ENCODE data around the gene HDGF. TPM values are rescaled to one million over a fixed set of nuclear protein-coding genes. Genes with fewer than 3 reads are reported as not detected.

Gene HDGF
- total and polyA plus RNA-seq, 2 of the 8 experiments (the other 6 are each of a cell fraction or from before 2014, with no cell fraction given) = 145 to 391 TPM

DNA sequence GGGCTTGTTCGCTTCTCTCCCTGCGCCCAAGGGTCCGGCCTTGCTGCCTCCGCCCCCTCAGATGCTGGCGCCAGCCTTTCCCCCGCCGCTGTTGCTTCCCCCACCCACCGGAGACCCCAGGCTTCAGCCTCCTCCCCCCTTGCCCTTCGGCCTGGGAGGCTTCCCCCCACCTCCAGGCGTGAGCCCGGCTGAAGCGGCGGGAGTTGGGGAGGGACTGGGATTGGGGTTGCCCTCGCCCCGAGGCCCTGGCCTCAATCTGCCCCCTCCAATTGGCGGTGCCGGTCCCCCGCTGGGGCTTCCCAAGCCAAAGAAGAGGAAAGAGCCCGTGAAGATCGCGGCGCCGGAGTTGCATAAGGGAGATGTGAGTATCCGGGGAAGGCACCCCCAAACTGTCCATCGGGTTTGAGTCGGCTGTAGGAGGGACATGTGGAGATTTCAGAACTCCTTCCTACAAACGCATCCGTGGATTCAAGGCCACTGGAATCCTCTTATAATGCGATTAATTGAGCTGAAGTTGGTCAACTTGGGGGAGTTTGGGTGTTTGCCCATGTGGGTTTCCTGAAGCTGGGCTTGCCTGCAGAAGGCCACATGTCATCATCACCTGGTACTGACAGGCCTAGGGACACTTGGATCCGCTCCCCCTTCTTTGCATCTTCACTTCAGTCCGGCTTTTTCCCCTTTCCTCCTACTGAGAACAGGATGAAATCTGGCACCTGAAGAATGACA lies 16.6 kb upstream of the HDGF start (continued):
- TF ChIP-seq GTF2F1 (IDR thresholded peaks at IDR 0.05; ENCODE audit: borderline replicate concordance, low read depth, low read length) (no peak), SUZ12 (IDR thresholded peaks at IDR 0.05; ENCODE audit: low read length) (no peak), POU5F1 (IDR thresholded peaks at IDR 0.05; ENCODE audit: low read depth, low read length) (no peak)
- TF ChIP-seq, protein P1, sequence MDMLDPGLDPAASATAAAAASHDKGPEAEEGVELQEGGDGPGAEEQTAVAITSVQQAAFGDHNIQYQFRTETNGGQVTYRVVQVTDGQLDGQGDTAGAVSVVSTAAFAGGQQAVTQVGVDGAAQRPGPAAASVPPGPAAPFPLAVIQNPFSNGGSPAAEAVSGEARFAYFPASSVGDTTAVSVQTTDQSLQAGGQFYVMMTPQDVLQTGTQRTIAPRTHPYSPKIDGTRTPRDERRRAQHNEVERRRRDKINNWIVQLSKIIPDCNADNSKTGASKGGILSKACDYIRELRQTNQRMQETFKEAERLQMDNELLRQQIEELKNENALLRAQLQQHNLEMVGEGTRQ (IDR thresholded peaks at IDR 0.05; ENCODE audit: low read length) = no peak; the same call in 1 of the 2 replicates

All from H1 (cell line).